Astrocyte of the spinal cord (primary cell): ENCODE data around the gene RUNX2.
"Not testable (repeated sequence)": the region's sequence is repeated elsewhere in the genome, so short reads cannot be mapped to it uniquely, and the experiment has no call there.

Experiments used
- DNase-seq: peaks from one replicate; pipeline ENCODE4 v3.0.0; 2011; ENCODE audit warnings: low read depth, low spot score
- H3K4me3 ChIP-seq: 2 replicates; pipeline ENCODE4 v1.5.1; 2011; ENCODE audit warnings: low read depth, mild to moderate bottlenecking, low read length, moderate library complexity
- in situ Hi-C: cut with HindIII; loops from 2 replicates; pipeline ENCODE4 v1.10.0; 2017; ENCODE audit warnings: low sequenced_read_pairs
- TF ChIP-seq, protein P1 (sequence below): IDR thresholded peaks from 2 replicates; pipeline ENCODE4 v1.5.1; 2012; ENCODE audit warnings: low read depth, mild to moderate bottlenecking, low read length, inconsistent platforms

The RUNX2 gene

GRCh38 chr6:45668705-45669104 is 340.6 kb downstream of the RUNX2 start:
- TF ChIP-seq, protein P1, sequence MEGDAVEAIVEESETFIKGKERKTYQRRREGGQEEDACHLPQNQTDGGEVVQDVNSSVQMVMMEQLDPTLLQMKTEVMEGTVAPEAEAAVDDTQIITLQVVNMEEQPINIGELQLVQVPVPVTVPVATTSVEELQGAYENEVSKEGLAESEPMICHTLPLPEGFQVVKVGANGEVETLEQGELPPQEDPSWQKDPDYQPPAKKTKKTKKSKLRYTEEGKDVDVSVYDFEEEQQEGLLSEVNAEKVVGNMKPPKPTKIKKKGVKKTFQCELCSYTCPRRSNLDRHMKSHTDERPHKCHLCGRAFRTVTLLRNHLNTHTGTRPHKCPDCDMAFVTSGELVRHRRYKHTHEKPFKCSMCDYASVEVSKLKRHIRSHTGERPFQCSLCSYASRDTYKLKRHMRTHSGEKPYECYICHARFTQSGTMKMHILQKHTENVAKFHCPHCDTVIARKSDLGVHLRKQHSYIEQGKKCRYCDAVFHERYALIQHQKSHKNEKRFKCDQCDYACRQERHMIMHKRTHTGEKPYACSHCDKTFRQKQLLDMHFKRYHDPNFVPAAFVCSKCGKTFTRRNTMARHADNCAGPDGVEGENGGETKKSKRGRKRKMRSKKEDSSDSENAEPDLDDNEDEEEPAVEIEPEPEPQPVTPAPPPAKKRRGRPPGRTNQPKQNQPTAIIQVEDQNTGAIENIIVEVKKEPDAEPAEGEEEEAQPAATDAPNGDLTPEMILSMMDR: no peak
- no peak for DNase-seq

GRCh38 chr6:45673167-45673566 is 345.0 kb downstream of the RUNX2 start:
- DNase-seq, in situ Hi-C loops, H3K4me3 ChIP-seq: not testable (repeated sequence)

More at GRCh38 chr6:45668705-45669104, 340.6 kb downstream of the RUNX2 start:
- in situ Hi-C loops: no loop called here
- H3K4me3 ChIP-seq: no peak overlapping the region

GRCh38 chr6:45675166-45675565 is 347.0 kb downstream of the RUNX2 start:
- H3K4me3 ChIP-seq, DNase-seq, in situ Hi-C loops: not testable (repeated sequence)

DNA sequence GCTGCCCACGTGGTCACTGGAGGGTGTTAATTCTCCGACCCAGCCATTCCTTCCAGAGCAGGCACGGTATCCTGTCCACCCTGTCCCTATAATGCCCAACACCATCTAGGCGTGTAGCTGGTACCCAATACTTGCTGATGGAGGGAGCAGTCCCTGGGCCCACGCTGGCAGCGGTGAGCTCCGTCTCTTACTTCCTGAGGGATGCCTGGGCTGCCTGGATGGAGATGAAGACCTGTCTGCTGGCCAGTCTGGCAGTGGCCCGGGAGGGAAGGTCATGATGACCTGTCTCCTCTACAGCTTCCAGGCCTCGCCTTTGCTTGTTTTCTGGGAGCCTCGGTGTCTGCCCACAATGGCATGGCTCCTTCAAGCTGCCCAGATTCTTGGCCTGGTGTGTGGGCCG is 347.5 kb downstream of the RUNX2 start:
- no peak for DNase-seq
- TF ChIP-seq, protein P1: no peak
- in situ Hi-C loops: no loop called here
- H3K4me3 ChIP-seq: no peak overlapping the region

GRCh38 chr6:45676380-45676779 is 348.2 kb downstream of the RUNX2 start:
- H3K4me3 ChIP-seq: no peak overlapping the region

DNA sequence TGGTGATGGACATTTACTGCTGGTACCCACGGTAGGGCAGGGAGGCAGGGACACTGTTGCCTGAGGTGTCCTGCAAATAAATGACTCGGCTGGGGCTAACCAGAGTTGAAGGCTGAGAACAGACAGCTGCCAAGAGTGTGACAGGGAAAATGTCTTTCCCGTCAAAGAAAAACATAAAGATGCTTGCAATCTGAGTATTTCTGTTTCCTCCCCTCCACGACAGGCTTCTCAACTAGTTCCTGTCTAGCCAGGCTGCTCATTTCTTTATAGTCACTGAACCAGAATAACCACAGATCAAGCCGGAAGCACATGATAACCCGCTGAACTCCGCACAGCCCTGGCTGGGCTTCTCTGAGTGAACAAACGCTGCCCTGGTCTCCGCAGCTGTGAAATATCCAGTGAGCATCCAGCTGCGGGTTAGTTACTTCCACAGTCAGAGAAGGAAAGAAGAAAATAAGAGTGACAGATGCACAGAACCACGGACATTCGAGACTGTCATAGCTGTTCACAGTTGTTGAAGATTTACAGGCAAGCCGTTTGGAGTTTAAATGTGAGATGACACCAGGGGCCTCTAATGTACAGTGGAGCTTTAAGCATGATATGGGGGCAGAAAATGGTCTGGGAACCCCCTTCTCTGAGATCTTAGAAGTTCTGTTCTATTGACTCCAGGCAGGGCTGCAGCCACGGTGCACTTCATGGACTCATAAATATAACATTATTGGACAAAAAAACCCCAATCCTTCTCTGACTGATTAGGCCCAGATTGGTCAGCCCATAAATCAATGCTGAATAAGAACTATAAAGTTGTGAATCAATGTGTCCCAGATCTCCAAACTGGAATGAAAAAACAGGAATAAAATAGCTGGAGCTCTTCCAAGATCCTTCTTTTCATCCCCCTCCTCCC is 349.5 kb downstream of the RUNX2 start:
- no peak overlapping the region for H3K4me3 ChIP-seq
- TF ChIP-seq, protein P1: no peak
- peak; percentile 55 for DNase-seq
- in situ Hi-C loops: no loop called here

More at GRCh38 chr6:45676380-45676779, 348.2 kb downstream of the RUNX2 start:
- in situ Hi-C loops: no loop called here
- DNase-seq: no peak
- TF ChIP-seq, protein P1: no peak

DNA sequence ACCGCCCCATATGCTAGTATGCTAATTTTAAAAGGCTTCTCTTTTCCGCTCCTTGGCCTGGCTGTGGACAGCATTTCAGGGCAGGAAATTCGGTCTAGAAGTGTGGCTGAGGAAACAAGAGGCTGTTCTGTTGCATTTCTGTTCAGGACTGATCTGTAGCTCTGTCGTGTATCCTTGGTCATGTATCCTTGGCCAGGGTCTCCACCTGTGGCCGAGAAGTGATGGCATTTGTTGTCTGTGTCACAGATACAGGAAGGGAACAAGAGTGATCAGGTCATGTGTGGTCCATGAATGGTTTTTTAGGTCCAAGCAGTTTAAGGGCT is 350.1 kb downstream of the RUNX2 start:
- DNase-seq: no peak
- H3K4me3 ChIP-seq: no peak overlapping the region
- TF ChIP-seq, protein P1: no peak
- in situ Hi-C loops: no loop called here
